Osteoblast (primary cell): ENCODE measurements around the gene MYO10. TPM values are rescaled to one million over a fixed set of nuclear protein-coding genes. Genes with fewer than 3 reads are reported as not detected.

Experiments
- DNase-seq: peaks from one replicate; pipeline ENCODE4 v3.0.0; 2011; ENCODE audit warnings: low spot score, mixed read lengths; ENCODE audit not compliant: insufficient read length; ENCODE audit errors: missing footprints
- H2AFZ ChIP-seq: 2 replicates; pipeline ENCODE4 v1.6.0; 2011; ENCODE audit warnings: mild to moderate bottlenecking, low read length
- H3K27ac ChIP-seq: 2 replicates; pipeline ENCODE4 v1.5.1; 2011; ENCODE audit warnings: mild to moderate bottlenecking, low read depth, low read length, moderate library complexity
- H3K27me3 ChIP-seq: 2 replicates; pipeline ENCODE4 v1.6.0; 2012; ENCODE audit warnings: mild to moderate bottlenecking, control low read depth, inconsistent platforms, low read length, moderate library complexity; ENCODE audit not compliant: insufficient read depth
- H3K36me3 ChIP-seq: 2 replicates; pipeline ENCODE4 v1.5.1; 2011; ENCODE audit warnings: mild to moderate bottlenecking, low read length, control low read depth, moderate library complexity; ENCODE audit not compliant: insufficient read depth
- H3K4me1 ChIP-seq: 2 replicates; pipeline ENCODE4 v1.5.1; 2011; ENCODE audit warnings: mild to moderate bottlenecking, low read length, control low read depth, moderate library complexity; ENCODE audit not compliant: insufficient read depth
- H3K4me2 ChIP-seq: 2 replicates; pipeline ENCODE4 v1.6.0; 2011; ENCODE audit warnings: mild to moderate bottlenecking, low read length; ENCODE audit not compliant: insufficient read depth
- H3K4me3 ChIP-seq: fragments of 200-600 bp; sonication (generic); 3 replicates; pipeline ENCODE4 v1.5.1; 2012; ENCODE audit warnings: mild to moderate bottlenecking, low read length, inconsistent platforms; ENCODE audit not compliant: insufficient read depth
- H3K79me2 ChIP-seq: 2 replicates; pipeline ENCODE4 v1.6.0; 2012; ENCODE audit warnings: mild to moderate bottlenecking, low read length, control low read depth, inconsistent platforms; ENCODE audit not compliant: insufficient read depth
- H3K9me3 ChIP-seq: 2 replicates; pipeline ENCODE4 v1.5.1; 2011; ENCODE audit warnings: low read depth, low read length, control low read depth
- H4K20me1 ChIP-seq: 2 replicates; pipeline ENCODE4 v1.6.0; 2012; ENCODE audit warnings: mild to moderate bottlenecking, low read length, control low read depth; ENCODE audit not compliant: insufficient read depth
- total RNA-seq: library from RNA; depleted of rRNA; stranded (reverse); fragments of >200 nt; gene quantifications from 2 replicates; pipeline ENCODE4 v1.2.3, GENCODE V29; 2012
- TF ChIP-seq, protein P1 (sequence below): IDR thresholded peaks from 2 replicates; pipeline ENCODE4 v1.5.1; 2011; ENCODE audit warnings: mild to moderate bottlenecking, low read depth, low read length, moderate library complexity; ENCODE audit errors: extremely low read depth

MYO10 gene
- total RNA-seq, 1 donor, result 40.9 TPM

DNA sequence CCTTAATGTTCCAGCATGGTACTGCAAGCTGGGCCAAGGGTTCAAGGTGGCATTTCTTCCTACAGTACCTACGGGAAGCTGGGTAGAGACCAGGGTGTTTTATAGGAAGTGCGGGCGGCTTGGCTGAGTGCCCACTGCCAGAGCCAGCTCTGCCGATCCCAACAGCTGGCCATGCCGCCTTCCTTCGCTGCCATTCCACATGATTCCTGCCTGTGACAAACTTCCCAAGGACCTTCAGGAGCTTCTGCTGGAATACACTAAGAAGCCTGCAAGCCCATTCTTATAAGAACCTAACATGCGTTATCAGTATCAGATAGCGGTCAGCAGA lies 22.0 kb downstream of the MYO10 start:
- peak overlapping the region; percentile 45 for H3K27ac ChIP-seq

DNA sequence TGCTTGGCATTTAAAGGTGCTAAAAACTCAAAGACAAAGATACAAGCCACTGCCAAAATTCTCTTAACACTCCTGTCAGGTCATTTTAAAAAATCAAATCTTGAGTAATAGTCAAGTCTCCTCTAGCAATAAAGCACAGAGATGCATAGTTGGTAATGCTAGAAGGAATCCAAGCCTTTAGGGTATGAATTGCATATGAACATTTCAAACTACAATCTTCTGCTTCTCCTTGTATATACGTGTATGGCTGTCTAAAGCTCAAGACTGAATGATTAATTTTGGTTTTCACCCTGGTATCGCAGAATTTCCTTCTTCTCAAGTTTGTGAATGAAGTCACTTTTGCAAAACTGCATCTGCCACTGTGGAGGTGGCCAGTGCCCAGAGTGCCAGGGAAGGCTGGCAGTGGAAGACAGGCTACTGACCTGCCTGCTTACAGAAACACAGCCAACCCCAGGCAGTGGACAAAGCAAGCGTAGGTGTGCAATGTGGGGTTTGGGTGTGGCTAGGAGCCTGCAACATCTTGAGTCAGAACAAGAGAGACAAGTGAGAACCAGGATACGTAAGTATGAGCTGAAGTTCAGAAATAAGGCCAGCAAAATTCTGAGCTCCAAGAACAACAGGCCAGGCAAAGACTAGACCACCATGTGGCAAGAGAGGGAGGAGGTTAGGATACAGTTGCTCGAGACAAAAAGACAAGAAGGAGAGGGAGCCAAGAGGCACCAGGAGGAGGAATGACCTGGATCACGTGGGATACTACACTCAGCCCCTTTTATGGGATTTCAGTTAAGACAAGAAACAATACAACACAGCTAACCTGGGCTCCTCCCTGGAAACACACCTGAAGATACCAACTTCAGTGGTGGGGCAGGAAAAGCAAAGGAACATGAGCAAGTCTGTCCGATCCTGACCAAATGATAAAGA lies 22.6 kb downstream of the MYO10 start:
- TF ChIP-seq, protein P1, sequence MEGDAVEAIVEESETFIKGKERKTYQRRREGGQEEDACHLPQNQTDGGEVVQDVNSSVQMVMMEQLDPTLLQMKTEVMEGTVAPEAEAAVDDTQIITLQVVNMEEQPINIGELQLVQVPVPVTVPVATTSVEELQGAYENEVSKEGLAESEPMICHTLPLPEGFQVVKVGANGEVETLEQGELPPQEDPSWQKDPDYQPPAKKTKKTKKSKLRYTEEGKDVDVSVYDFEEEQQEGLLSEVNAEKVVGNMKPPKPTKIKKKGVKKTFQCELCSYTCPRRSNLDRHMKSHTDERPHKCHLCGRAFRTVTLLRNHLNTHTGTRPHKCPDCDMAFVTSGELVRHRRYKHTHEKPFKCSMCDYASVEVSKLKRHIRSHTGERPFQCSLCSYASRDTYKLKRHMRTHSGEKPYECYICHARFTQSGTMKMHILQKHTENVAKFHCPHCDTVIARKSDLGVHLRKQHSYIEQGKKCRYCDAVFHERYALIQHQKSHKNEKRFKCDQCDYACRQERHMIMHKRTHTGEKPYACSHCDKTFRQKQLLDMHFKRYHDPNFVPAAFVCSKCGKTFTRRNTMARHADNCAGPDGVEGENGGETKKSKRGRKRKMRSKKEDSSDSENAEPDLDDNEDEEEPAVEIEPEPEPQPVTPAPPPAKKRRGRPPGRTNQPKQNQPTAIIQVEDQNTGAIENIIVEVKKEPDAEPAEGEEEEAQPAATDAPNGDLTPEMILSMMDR, result no peak
- Histone ChIP-seq H3K4me2 (peak overlapping the region; percentile 10), H3K79me2 (peaks cover 94% of the 10 kb centered on the region), H4K20me1 (peaks cover 33% of the 10 kb centered on the region), H2AFZ (no peak overlapping the region), H3K4me1 (peaks cover 44% of the 10 kb centered on the region), H3K27ac (peak overlapping the region; percentile 45), H3K36me3 (peaks cover 4% of the 10 kb centered on the region), H3K9me3 (no peaks in the 10 kb centered on the region), H3K4me3 (no peak overlapping the region), H3K27me3 (no peaks in the 10 kb centered on the region)
- no peak for DNase-seq

More for the DNA sequence above, 22.0 kb downstream of the MYO10 start:
- Histone ChIP-seq H3K4me3 (no peak overlapping the region), H3K4me1 (peaks cover 47% of the 10 kb centered on the region), H3K9me3 (no peaks in the 10 kb centered on the region), H2AFZ (no peak overlapping the region), H3K4me2 (no peak overlapping the region), H3K27me3 (no peaks in the 10 kb centered on the region), H3K36me3 (peaks cover 4% of the 10 kb centered on the region), H4K20me1 (peaks cover 28% of the 10 kb centered on the region), H3K79me2 (peaks cover 94% of the 10 kb centered on the region)
- no peak for DNase-seq
- TF ChIP-seq, protein P1, result no peak

DNA sequence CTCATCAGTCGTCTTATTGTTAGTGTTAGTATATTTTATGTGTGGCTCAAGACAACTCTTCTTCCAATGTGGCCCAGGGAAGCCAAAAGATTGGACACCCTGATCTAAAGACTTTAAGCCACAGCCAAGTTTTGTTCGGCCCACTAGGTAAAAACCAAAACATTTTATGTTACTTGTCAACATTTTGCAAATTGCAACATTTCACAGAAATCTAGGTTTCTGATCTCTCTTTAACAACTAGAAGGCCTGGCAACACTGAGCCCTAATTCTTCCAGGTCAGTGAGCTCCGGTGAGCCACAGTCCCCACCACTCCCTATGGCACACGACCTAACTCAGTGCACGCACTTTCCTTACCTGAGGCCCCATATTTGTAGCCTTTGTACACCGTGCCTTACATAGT lies 24.0 kb downstream of the MYO10 start:
- Histone ChIP-seq H3K27me3 (no peaks in the 10 kb centered on the region), H4K20me1 (peaks cover 36% of the 10 kb centered on the region), H3K36me3 (peaks cover 4% of the 10 kb centered on the region), H3K4me1 (peaks cover 30% of the 10 kb centered on the region), H3K79me2 (peaks cover 94% of the 10 kb centered on the region), H3K4me2 (no peak overlapping the region), H3K9me3 (no peaks in the 10 kb centered on the region), H3K4me3 (no peak overlapping the region), H2AFZ (no peak overlapping the region), H3K27ac (no peak overlapping the region)
- DNase-seq, result no peak
- TF ChIP-seq, protein P1, result no peak

DNA sequence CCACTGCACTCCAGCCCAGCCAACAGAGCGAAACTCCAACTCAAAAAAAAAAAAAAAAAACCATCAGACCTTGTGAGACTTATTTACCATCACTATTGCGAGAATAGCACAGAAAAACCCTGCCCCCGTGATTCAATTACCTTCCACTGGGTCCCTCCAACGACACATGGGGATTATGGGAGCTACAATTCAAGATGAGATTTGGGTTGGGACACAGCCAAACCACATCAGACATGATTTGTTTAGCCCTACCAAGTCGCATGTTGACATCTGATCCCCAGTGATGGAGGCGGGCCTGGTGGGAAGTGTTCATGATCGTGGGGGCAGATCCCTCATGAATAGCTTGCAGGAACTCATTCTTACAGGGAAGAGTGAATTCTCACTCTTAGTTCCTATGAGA lies 26.6 kb downstream of the MYO10 start:
- no peak overlapping the region for H3K4me2 ChIP-seq
- H3K27ac ChIP-seq, result no peak overlapping the region
- peaks cover 34% of the 10 kb centered on the region for H4K20me1 ChIP-seq
- no peaks in the 10 kb centered on the region for H3K36me3 ChIP-seq
- H3K79me2 ChIP-seq, result peaks cover 100% of the 10 kb centered on the region
- peaks cover 17% of the 10 kb centered on the region for H3K4me1 ChIP-seq
- no peaks in the 10 kb centered on the region for H3K27me3 ChIP-seq
- no peak overlapping the region for H3K4me3 ChIP-seq
- no peak for DNase-seq
- H3K9me3 ChIP-seq, result no peaks in the 10 kb centered on the region
- no peak overlapping the region for H2AFZ ChIP-seq
- TF ChIP-seq, protein P1, result no peak
